HCT116 (cell line): Measurements from ENCODE around the gene CCDC70. TPM values are rescaled to one million over a fixed set of nuclear protein-coding genes. Genes with fewer than 3 reads are reported as not detected.

Experiments
- ATAC-seq: fragments of 200-7000 bp; cut with Tn5 transposase; 2 replicates; pipeline ENCODE4 v1.9.1; 2020; ENCODE audit warnings: mild to moderate bottlenecking, moderate library complexity
- BruUV-seq: library from RNA; stranded (reverse); fragments of 400-500 nt; replicated peaks from 2 replicates; lab custom pipeline; 2021; lab: Mats Ljungman, UMichigan
- CTCF ChIA-PET: fragments of 300-600 bp; sonication (Branson Sonifier 250); formaldehyde crosslinking; loops from one replicate; lab custom pipeline; 2021; ENCODE audit warnings: antibody characterized with exemption; lab: Charles Lee
- POLR2A ChIA-PET: fragments of 300-600, 350-600 bp; sonication (Branson Sonifier 250); formaldehyde crosslinking; loops from one replicate; lab custom pipeline; 2021; ENCODE audit warnings: antibody characterized with exemption; lab: Charles Lee
- RAD21 ChIA-PET, 2 experiments: fragments of 300-600 bp; sonication (Branson Sonifier 250); formaldehyde crosslinking; loops; one replicate each; lab custom pipeline; 2023; ENCODE audit warnings: low total read pairs in 2 of 2; ENCODE audit not compliant: uncharacterized antibody in 2 of 2, unreplicated experiment in 2 of 2, low non-redundant PET in 1 of 2; lab: Charles Lee
- DNase-seq: peaks from one replicate; pipeline ENCODE4 v3.0.0-alpha.2; 2010; ENCODE audit warnings: low read depth, low spot score
- H2AFZ ChIP-seq: fragments of 200-600 bp; shearing (Covaris generic), sonication (generic); 2 replicates; pipeline ENCODE4 v1.6.1; 2017; ENCODE audit warnings: low read depth, mixed run types, mixed read lengths, antibody characterized with exemption, low read length; ENCODE audit not compliant: poor library complexity, severe bottlenecking
- H3K27ac ChIP-seq: 2 replicates; pipeline ENCODE4 v1.5.1; 2012; ENCODE audit warnings: low read depth, low read length
- H3K27me3 ChIP-seq: fragments of 200-600 bp; sonication (generic); 2 replicates; pipeline ENCODE4 v1.6.1; 2016; ENCODE audit warnings: mixed run types, low read length, mixed read lengths; ENCODE audit not compliant: insufficient read depth
- H3K36me3 ChIP-seq, 2 experiments: fragments of 200-500 bp in 1 of 2; fragments of 200-600 bp in 1 of 2; sonication (Bioruptor generic) in 1 of 2; sonication (generic) in 1 of 2; 2 replicates each; pipeline versions ENCODE4 v1.5.1 to v1.6.1; 2014 to 2016; ENCODE audit warnings: low read length in 2 of 2, inconsistent platforms in 1 of 2, mixed read lengths in 1 of 2, mixed run types in 1 of 2; ENCODE audit not compliant: insufficient read depth in 2 of 2, control insufficient read depth in 1 of 2
- H3K4me1 ChIP-seq, 2 experiments: fragments of 200-600 bp in 1 of 2; sonication (generic) in 1 of 2; 2 replicates each; pipeline versions ENCODE4 v1.5.1 to v1.6.1; 2012 to 2017; ENCODE audit warnings: low read length in 2 of 2, inconsistent platforms in 1 of 2, mild to moderate bottlenecking in 1 of 2, mixed read lengths in 1 of 2, mixed run types in 1 of 2, moderate library complexity in 1 of 2; ENCODE audit not compliant: insufficient read depth in 2 of 2, control insufficient read depth in 1 of 2
- H3K4me2 ChIP-seq: fragments of 200-600 bp; sonication (generic); 2 replicates; pipeline ENCODE4 v1.6.1; 2017; ENCODE audit warnings: mixed run types, low read length, mixed read lengths
- H3K4me3 ChIP-seq, 2 experiments: fragments of 200-600 bp in 1 of 2; sonication (generic) in 1 of 2; replicated peaks in 1 of 2; 2 replicates each; pipeline ENCODE4 v1.5.1; 2011 to 2016; ENCODE audit warnings: low read length in 2 of 2, control low read depth in 1 of 2, low read depth in 1 of 2, mild to moderate bottlenecking in 1 of 2, mixed read lengths in 1 of 2, mixed run types in 1 of 2
- H3K79me2 ChIP-seq: fragments of 200-600 bp; sonication (generic); 2 replicates; pipeline ENCODE4 v1.6.1; 2017; ENCODE audit warnings: mild to moderate bottlenecking, mixed run types, low read length, moderate library complexity, mixed read lengths; ENCODE audit not compliant: insufficient read depth
- H3K9ac ChIP-seq: fragments of 200-600 bp; sonication (generic); 2 replicates; pipeline ENCODE4 v1.6.1; 2016; ENCODE audit warnings: low read length, mixed read lengths
- H3K9me2 ChIP-seq: fragments of 200-600 bp; sonication (generic), shearing (Covaris generic); 2 replicates; pipeline ENCODE4 v1.6.1; 2017; ENCODE audit warnings: mixed run types, mild to moderate bottlenecking, moderate library complexity; ENCODE audit not compliant: insufficient read depth
- H3K9me3 ChIP-seq, 2 experiments: fragments of 200-500 bp in 1 of 2; fragments of 200-600 bp in 1 of 2; sonication (Bioruptor generic) in 1 of 2; sonication (generic) in 1 of 2; 2 replicates each; pipeline ENCODE4 v1.6.1; 2014 to 2017; ENCODE audit warnings: low read length in 2 of 2, mixed read lengths in 2 of 2, inconsistent platforms in 1 of 2, low read depth in 1 of 2, mild to moderate bottlenecking in 1 of 2, mixed run types in 1 of 2, moderate library complexity in 1 of 2; ENCODE audit not compliant: control insufficient read depth in 1 of 2, insufficient read depth in 1 of 2
- H4K20me1 ChIP-seq: fragments of 200-600 bp; sonication (generic), shearing (Covaris generic); 2 replicates; pipeline ENCODE4 v1.6.1; 2017; ENCODE audit warnings: mixed run types, mild to moderate bottlenecking, moderate library complexity; ENCODE audit not compliant: insufficient read depth
- CTCF ChIP-seq, 3 experiments: fragments of 200-600 bp in 1 of 3; sonication (generic) in 1 of 3; IDR thresholded peaks in 2 of 3; conservative IDR thresholded peaks in 1 of 3; 2 replicates each; pipeline ENCODE4 v1.5.1; 2012 to 2017; ENCODE audit warnings: low read depth in 2 of 3, low read length in 2 of 3, antibody characterized with exemption in 1 of 3, borderline replicate concordance in 1 of 3, control low read depth in 1 of 3, mild to moderate bottlenecking in 1 of 3, mixed read lengths in 1 of 3, mixed run types in 1 of 3, moderate library complexity in 1 of 3; ENCODE audit not compliant: insufficient read depth in 1 of 3
- ELF1 ChIP-seq: IDR thresholded peaks from 2 replicates; pipeline ENCODE4 v1.6.1; 2012; ENCODE audit warnings: low read depth, borderline replicate concordance
- FOSL1 ChIP-seq: IDR thresholded peaks from 2 replicates; pipeline ENCODE4 v1.6.1; 2012; ENCODE audit warnings: low read depth
- JUND ChIP-seq: IDR thresholded peaks from 2 replicates; pipeline ENCODE4 v1.6.1; 2012
- SRF ChIP-seq: IDR thresholded peaks from 2 replicates; pipeline ENCODE4 v1.6.1; 2012; ENCODE audit warnings: low read depth
- ZNF274 ChIP-seq: fragments of 200-500 bp; sonication (Bioruptor generic); IDR thresholded peaks from 2 replicates; pipeline ENCODE4 v1.6.1; 2014; ENCODE audit warnings: mild to moderate bottlenecking, low read depth, low read length, inconsistent platforms
- intact Hi-C: fragments of 100-400 bp; cut with micrococcal nuclease; formaldehyde crosslinking; loops from 2 replicates; pipeline ENCODE4 v1.10.0; 2022
- total RNA-seq: library from RNA; stranded (reverse); gene quantifications from one replicate; pipeline ENCODE4 v1.2.1, GENCODE V29; 2021; ENCODE audit not compliant: unreplicated experiment
- TF ChIP-seq, protein P1 (sequence below): IDR thresholded peaks from 2 replicates; pipeline ENCODE4 v1.6.1; 2011; ENCODE audit warnings: mild to moderate bottlenecking, low read length, moderate library complexity; ENCODE audit not compliant: insufficient replicate concordance; ENCODE audit errors: extremely low read depth
- TF ChIP-seq, protein P2 (sequence below): IDR thresholded peaks from 2 replicates; pipeline ENCODE4 v1.6.1; 2012

CCDC70 gene
- total RNA-seq, 1 experiment from 2014 or later, result not detected

DNA sequence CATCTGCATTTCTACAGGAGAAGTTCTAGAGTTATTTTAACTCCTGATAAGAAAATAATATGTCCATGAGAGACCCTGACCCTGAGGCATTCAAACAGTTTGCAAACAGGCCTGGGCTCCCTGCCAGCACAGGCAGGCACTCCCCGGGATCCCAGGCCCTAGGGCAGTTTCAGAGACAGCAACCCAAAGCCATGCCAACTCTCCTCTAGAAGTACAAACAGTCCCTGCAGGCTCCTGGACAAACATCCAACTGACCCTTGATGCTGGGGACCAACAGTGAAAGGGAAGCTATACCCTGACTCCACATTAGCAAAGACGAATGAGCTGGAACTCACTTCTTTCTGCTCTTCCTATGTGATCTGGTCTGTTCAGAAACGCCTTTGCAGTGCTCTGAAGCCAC, 44.8 kb downstream of the CCDC70 start:
- POLR2A ChIA-PET, result no interaction called here
- no peak for ATAC-seq
- no peaks in the 10 kb centered on the region for H3K4me1 ChIP-seq
- BruUV-seq, result no TSS peak
- no peak overlapping the region for H2AFZ ChIP-seq
- H3K9me3 ChIP-seq, result no peaks in the 10 kb centered on the region
- no peaks in the 10 kb centered on the region for H3K36me3 ChIP-seq
- intact Hi-C loops, result no loop called here
- H3K79me2 ChIP-seq, result no peaks in the 10 kb centered on the region
- H3K4me2 ChIP-seq, result no peak overlapping the region
- 0 out of 2 replicates have a peak, but pooled peaks cover 2% of the 10 kb centered on the region for H3K27me3 ChIP-seq
- no peak overlapping the region for H3K27ac ChIP-seq
- RAD21 ChIA-PET, result no interaction called here
- no peaks in the 10 kb centered on the region for H4K20me1 ChIP-seq
- TF ChIP-seq SRF, result no peak
- TF ChIP-seq CTCF (IDR thresholded peaks at IDR 0.05 in 2 of 3, conservative IDR thresholded peaks at IDR 0.05 in 1 of 3; ENCODE audit: borderline replicate concordance in 1 of 3, insufficient read depth in 1 of 3, low read depth in 2 of 3, low read length in 2 of 3), result no peak
- TF ChIP-seq JUND, result no peak
- TF ChIP-seq, protein P1, sequence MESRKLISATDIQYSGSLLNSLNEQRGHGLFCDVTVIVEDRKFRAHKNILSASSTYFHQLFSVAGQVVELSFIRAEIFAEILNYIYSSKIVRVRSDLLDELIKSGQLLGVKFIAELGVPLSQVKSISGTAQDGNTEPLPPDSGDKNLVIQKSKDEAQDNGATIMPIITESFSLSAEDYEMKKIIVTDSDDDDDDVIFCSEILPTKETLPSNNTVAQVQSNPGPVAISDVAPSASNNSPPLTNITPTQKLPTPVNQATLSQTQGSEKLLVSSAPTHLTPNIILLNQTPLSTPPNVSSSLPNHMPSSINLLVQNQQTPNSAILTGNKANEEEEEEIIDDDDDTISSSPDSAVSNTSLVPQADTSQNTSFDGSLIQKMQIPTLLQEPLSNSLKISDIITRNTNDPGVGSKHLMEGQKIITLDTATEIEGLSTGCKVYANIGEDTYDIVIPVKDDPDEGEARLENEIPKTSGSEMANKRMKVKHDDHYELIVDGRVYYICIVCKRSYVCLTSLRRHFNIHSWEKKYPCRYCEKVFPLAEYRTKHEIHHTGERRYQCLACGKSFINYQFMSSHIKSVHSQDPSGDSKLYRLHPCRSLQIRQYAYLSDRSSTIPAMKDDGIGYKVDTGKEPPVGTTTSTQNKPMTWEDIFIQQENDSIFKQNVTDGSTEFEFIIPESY, result no peak
- TF ChIP-seq, protein P2, sequence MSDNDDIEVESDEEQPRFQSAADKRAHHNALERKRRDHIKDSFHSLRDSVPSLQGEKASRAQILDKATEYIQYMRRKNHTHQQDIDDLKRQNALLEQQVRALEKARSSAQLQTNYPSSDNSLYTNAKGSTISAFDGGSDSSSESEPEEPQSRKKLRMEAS, result no peak
- no peak for TF ChIP-seq FOSL1
- no peak for TF ChIP-seq ELF1
- no peak for TF ChIP-seq ZNF274
- no peak overlapping the region for H3K9ac ChIP-seq
- no peaks in the 10 kb centered on the region for H3K9me2 ChIP-seq
- no peak for DNase-seq
- H3K4me3 ChIP-seq, result no peak overlapping the region
- CTCF ChIA-PET, result no interaction called here
